Frontal cortex (tissue), 4 donors: Measurements from ENCODE around the gene ADGRF5. TPM values are rescaled to one million over a fixed set of nuclear protein-coding genes. Genes with fewer than 3 reads are reported as not detected.
"Not testable (repeated sequence)": the region's sequence is repeated elsewhere in the genome, so short reads cannot be mapped to it uniquely, and the experiment has no call there.

Source experiments
- DNase-seq, 2 donors: peaks; one replicate each; pipeline ENCODE4 v3.0.0; 2012; ENCODE audit warnings: low spot score in 2 of 2
- FAIRE-seq: peaks from 2 replicates; lab custom pipeline; 2012; peaks lifted over from hg19 to GRCh38; lab: Jason Lieb, UNC
- total RNA-seq: library from RNA; depleted of rRNA; stranded (reverse); fragments of >200 nt; gene quantifications from one replicate; pipeline ENCODE4 v1.2.3, GENCODE V29; 2014
- donor health status: control.
- donor health status: control.
- donor health status: control.

The ADGRF5 gene
- total RNA-seq, 1 donor from 2014 or later, result 6.5 TPM

GRCh38 chr6:46842252-46842846 lies 79.4 kb downstream of the ADGRF5 start:
- FAIRE-seq, result not testable (repeated sequence)

GRCh38 chr6:46838033-46838432 lies 83.7 kb downstream of the ADGRF5 start:
- no peak for FAIRE-seq

More at GRCh38 chr6:46842252-46842846, 79.4 kb downstream of the ADGRF5 start:
- not testable (repeated sequence) for DNase-seq

GRCh38 chr6:46834991-46835390 lies 86.7 kb downstream of the ADGRF5 start:
- DNase-seq, FAIRE-seq: not testable (repeated sequence)

More at GRCh38 chr6:46838033-46838432, 83.7 kb downstream of the ADGRF5 start:
- no peak for DNase-seq

- FAIRE-seq, DNase-seq: not testable (repeated sequence)
These were observed 87.4 kb downstream of the ADGRF5 start for GRCh38 chr6:46834257-46834916.

DNA sequence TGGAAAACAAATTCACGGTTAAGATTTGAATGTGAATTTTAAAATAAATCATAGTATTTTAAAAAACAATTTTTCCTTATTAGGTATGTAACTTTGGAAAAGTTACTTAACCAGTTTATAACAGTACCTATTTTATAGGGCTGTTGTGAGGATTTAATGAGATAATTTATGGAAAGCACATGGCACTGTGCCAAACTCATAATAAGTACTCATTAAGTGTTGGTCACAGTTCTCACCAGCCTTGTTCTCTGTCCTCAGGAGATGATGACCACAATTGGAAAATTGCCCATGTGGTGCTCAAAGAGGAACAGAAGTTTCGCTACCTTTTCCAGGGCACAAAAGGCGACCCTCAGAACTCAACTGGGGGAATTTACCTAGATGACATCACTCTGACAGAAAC lies 88.9 kb downstream of the ADGRF5 start:
- FAIRE-seq, result no peak
- DNase-seq, result no peak

- FAIRE-seq, result no peak
- no peak for DNase-seq
These were observed 92.8 kb downstream of the ADGRF5 start for GRCh38 chr6:46828939-46829338.

DNA sequence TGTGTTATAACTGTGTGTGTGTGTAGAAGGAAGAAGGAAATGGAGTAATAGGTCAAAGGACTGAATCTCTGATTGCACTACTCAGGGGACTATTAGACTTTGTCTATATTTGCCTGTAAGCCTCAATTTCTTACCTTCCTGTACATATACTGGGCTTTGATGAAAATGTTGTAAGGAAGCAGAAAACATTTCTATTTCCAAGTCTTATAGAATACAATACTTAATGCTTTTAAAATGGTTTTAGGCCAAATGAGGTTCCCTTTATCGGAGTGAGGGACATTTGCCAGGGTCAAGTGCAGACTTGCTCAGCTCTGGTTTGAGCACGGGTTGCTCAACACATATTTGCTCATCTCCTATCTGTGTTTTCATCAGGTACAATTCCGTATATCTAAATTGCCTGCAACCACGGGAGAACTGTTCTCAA lies 100.3 kb downstream of the ADGRF5 start:
- DNase-seq (no peak), FAIRE-seq (no peak)

DNA sequence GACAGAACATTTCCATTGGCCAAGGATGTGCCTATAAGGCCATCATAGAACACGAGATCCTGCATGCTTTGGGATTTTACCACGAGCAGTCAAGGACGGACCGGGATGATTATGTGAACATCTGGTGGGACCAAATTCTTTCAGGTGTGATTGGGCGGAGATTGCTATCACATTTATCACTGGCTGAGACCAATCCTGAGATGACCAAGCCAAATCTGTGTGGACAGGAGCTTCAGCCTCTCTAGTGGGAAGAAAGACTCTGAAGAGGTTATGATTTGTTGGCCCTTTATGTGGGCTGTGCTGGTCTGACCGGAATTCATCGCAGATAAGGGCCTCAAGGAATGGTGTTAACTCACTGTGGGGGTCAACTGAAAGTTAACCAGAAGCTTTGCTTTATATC lies 102.2 kb downstream of the ADGRF5 start:
- FAIRE-seq (no peak), DNase-seq (no peak)

DNA sequence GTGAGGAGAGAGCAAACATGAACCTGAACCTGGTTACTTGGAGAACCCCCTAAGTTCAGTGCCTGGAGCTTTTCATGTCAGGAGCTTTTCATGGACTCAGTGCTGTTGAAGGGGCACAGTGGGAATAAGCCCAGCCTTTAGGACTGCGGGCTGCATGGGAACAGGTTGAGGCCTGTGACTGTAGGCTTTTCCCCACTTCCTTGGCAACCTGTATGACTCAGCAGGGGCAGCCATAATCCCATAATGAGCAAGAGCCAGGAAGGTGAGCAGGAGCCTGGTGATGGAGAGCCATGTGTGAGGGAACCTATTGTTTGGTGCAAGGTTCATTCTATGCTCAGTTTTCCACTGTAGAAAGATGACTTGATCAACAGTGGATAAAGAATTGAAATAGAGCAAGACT lies 105.1 kb downstream of the ADGRF5 start:
- DNase-seq (no peak), FAIRE-seq (no peak)

DNA sequence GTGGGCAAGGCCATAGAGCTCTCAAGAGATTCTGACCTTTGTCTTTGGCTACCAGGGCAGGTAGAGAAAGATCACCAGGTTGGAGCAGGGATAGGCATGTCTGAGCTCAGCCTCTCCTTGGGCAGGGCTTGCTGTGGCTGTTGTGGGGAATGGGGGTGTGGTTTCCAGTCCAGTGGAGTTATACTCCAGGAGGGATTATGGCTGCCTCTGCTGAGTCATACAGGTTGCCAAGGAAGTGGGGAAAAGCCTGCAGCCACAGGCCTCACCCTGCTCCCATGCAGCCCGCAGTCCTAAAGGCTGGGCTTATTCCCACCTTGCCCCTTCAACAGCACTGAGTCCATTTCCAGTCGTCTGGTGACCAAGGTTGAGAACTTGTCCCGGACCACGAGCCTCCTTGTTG lies 106.6 kb downstream of the ADGRF5 start:
- DNase-seq, result no peak
- no peak for FAIRE-seq

DNA sequence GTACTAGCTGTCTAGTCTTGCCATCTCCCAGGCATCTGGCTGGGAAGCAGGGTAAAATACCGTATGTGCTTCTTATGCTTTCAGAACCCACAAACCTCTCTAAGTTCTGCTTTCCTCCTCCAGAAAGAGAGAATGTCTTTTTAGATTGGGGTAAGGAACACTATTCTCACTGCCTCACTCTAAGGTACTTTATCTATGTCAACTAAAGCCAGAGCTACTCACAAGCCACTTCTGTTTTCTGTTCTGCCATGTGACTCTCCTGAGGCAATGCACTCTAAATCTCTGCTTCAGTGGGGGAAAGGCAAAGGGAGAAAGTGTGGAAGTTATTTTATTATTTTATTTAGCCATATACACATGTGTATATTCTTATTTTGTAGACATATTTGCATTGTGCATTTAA lies 112.9 kb downstream of the ADGRF5 start:
- DNase-seq (no peak), FAIRE-seq (no peak)

Other genes starting within 250 kb of the ADGRF5 start
- gene TDRD6, start 234.1 kb downstream of the ADGRF5 start, total RNA-seq, result 0.41 TPM
- 1.6 TPM for gene PLA2G7, start 186.6 kb downstream of the ADGRF5 start, total RNA-seq
- gene ANKRD66, start 175.0 kb downstream of the ADGRF5 start, total RNA-seq, result not detected
- not detected for gene MEP1A, start 128.5 kb downstream of the ADGRF5 start, total RNA-seq
- gene ADGRF1, start 120.4 kb upstream of the ADGRF5 start, total RNA-seq, result not detected